Peyer's patch (tissue), 4 donors: ENCODE measurements around the gene CDKN2C.

Experiments used
- POLR2A ChIP-seq, 2 donors: fragments of 450-650 bp; IDR thresholded peaks; one replicate each; pipeline ENCODE4 v1.5.1; 2017; ENCODE audit warnings: antibody characterized with exemption in 2 of 2, mild to moderate bottlenecking in 2 of 2, moderate library complexity in 2 of 2
- TF ChIP-seq, protein P1 (sequence below), 6 experiments: fragments of 450-650 bp in 4 of 6; fragments of 200-600 bp in 2 of 6; sonication (generic) in 1 of 6; IDR thresholded peaks; one replicate each; pipeline ENCODE4 v1.5.1; 2017 to 2019; ENCODE audit warnings: antibody characterized with exemption in 6 of 6, mild to moderate bottlenecking in 3 of 6, moderate library complexity in 1 of 6

DNA sequence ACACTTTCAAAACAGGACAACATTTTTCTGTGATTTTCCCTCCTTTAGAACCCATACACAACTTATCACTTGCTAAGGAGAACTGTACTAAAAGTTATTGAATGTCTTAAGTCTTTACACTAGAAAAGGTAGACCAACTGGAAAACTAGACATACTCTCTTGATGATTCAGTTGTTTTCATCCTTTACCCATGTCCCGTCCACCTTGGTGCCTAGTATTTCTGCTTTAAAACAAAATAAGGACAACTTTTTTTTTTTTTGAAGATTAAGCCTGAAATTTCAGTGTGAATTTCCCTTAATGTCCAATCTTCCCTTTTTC, 4.5 kb downstream of the CDKN2C start:
- TF ChIP-seq, protein P1, sequence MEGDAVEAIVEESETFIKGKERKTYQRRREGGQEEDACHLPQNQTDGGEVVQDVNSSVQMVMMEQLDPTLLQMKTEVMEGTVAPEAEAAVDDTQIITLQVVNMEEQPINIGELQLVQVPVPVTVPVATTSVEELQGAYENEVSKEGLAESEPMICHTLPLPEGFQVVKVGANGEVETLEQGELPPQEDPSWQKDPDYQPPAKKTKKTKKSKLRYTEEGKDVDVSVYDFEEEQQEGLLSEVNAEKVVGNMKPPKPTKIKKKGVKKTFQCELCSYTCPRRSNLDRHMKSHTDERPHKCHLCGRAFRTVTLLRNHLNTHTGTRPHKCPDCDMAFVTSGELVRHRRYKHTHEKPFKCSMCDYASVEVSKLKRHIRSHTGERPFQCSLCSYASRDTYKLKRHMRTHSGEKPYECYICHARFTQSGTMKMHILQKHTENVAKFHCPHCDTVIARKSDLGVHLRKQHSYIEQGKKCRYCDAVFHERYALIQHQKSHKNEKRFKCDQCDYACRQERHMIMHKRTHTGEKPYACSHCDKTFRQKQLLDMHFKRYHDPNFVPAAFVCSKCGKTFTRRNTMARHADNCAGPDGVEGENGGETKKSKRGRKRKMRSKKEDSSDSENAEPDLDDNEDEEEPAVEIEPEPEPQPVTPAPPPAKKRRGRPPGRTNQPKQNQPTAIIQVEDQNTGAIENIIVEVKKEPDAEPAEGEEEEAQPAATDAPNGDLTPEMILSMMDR (IDR thresholded peaks at IDR 0.05), result no peak
- TF ChIP-seq POLR2A (IDR thresholded peaks at IDR 0.05), result no peak
